GM21447 (cell line): ENCODE results near the gene TP53.

Source experiments
- ATAC-seq: cut with Tn5 transposase; IDR thresholded peaks from one replicate; pipeline ENCODE4 v1.9.1; 2021; ENCODE audit not compliant: unreplicated experiment

The TP53 gene

DNA sequence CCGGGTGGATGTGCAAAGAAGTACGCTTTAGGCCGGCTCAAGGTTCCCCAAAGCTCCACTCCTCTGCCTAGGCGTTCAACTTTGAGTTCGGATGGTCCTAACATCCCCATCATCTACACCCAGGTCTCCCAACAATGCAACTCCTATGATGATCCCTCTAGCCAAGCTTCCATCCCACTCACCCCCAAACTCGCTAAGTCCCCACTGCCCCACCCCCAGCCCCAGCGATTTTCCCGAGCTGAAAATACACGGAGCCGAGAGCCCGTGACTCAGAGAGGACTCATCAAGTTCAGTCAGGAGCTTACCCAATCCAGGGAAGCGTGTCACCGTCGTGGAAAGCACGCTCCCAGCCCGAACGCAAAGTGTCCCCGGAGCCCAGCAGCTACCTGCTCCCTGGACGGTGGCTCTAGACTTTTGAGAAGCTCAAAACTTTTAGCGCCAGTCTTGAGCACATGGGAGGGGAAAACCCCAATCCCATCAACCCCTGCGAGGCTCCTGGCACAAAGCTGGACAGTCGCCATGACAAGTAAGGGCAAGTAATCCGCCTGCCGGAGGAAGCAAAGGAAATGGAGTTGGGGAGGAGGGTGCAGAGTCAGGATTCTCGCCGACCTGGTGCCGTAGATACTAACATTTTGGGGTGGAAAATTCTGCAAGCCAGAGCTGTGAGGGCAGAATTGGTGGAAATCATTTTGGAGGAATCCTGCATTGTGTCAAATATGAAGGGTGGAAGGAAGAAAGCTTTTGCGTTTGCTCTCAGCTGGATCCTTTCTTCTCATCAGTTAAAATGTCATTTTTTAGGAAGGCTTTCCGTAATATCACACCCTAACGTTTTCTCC, at the start of gene TP53:
Gene TP53 (minus strand): TSS at position 419 of the 836 bp plus-strand sequence. CDS start 10,896 bp downstream, outside the sequence.
- ATAC-seq = no peak

DNA sequence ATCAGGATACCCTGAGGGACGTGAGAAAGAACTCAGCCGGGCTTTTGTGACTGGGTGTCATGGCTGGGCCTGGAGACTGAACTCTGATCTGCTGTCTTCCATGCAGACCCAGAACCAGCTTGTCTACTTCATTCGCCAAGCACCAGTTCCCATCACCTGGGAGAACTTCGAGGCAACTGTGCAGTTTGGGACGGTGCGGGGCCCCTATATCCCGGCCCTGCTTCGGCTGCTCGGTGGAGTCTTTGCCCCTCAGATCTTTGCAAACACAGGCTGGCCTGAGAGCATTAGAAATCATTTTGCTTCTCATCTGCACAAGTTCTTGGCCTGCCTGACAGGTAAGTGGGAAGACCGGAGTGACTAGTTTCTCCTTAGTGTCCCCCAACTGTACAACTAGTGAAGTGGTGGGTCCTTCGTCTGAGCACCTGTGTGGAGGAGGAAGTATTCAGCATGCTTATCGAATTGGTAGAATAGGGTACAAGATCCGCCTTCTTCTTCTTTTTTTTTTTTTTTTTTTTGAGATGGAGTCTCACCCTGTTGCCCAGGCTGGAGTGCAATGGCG, 45.8 kb upstream of the TP53 start:
- ATAC-seq = no peak

DNA sequence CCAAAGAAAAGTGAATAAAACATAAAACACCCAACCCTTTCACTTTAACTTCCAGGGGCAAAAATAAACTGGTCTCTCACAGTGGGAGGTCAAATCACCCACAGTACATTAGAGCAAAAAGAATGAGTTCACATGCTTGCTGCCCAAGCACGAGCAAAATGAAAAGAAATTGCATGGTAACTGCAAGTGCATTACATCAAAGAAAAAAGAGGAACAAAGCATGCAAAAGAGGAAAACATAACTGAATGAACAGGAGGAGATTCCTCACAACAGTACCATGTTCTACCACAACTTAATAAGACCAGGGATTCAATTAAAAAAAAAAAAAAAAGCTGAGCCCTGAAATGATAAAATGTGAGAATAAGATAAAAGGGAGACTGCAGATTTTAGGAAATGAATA, 42.5 kb upstream of the TP53 start:
- no peak for ATAC-seq

DNA sequence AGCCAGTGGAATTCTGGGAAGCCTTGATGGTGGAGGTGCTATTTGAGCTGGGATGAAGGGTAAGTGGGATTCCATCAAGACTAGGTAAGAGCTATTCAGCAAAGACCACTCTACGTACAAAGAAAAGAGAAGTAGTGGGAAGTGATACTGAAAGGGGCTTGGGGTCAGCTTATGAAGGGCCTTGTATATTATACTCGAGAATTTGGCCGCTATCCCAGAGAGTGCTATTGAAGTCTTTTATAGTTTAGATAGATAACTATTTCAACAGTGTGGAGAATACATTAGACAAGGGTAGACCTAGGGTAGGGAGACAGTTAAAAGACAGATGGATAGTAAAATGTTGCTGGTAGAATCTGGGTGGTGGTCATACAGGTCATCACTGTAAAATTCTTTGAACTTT, 40.6 kb upstream of the TP53 start:
- no peak for ATAC-seq

DNA sequence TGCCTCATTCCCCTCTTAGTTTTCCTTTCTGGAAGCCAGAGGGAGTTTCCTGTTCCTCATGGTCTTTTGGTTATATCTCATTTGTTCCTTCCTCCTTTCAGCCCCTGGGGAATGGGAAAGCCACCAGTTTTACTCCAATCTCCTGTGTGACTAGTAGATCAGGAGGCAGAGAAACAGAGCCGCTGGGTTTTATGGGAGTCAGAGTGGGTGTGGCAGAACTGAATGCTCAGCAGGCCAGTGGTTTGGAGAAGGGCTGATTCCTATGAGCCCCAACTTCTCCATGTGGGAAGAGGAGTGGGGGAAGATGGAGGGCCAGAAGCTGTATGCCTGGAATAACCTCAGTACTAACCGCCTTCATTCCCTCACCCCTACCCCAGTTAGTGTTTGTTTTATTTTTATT, 34.3 kb upstream of the TP53 start:
- no peak for ATAC-seq

DNA sequence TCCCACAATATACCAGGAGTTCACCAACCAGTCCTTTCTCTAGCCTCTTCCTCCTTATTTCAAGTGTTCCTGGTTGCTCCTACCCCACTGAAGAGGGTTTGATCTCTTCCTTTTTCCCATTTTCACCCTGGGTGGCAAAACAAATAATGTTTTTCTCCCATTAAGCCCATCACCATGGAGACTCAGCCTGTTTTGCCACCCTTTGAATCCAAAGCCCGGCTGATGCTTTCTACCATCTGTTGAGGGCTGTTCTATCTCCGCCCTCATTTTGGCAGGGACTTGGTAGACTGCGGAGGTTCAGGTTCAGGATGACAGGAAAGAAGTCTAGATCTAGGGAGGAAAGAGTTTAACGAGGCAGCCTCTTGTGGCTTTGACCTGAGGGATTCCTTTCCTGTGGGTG, 32.8 kb upstream of the TP53 start:
- ATAC-seq = no peak

DNA sequence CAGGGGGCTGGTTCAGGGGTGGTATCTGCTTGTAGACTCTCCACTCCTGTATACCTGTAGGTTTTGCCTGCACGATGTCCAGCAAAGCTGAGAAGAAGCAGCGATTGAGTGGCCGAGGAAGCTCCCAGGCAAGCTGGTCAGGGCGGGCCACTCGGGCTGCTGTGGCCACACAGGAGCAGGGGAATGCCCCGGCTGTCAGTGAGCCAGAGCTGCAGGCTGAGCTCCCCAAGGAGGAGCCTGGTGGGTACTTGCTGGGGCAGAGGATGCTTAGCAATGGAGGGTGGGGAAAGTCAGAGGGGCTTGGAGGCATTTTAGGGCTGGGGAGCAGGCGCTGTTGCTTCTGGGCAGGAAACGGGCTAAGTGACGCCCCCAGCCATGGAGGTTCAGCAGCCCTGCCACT, 32.4 kb upstream of the TP53 start:
- ATAC-seq = no peak

DNA sequence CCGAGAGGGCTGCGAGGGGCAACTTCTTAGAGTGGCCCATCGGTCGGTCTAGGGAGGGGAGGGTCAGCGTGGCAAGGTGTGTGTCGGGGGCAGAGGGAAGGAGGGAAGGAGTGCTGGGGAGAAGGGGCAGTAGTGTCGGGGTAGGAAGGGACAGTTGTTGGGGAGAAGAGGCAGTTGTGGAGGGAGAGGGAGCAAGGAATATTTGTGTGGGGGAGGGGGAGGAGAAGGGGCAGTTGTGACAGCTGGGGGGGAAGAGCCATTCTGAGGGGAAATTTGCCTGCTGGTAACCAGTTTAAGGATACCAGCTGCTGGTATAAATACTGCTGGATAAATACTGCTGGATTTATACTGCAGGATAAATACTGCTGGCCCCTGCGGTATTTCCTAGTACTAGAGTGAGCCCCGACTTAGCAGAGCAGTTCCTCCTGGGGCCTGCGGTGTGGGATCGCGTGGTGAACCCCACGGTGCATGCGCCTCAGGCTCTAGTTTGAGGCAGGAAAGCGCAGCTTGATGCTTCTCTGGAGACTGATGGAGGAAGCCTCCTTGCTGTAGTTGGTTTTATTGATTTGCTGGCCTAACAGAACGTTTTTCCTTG, 30.6 kb upstream of the TP53 start:
- ATAC-seq = no peak

DNA sequence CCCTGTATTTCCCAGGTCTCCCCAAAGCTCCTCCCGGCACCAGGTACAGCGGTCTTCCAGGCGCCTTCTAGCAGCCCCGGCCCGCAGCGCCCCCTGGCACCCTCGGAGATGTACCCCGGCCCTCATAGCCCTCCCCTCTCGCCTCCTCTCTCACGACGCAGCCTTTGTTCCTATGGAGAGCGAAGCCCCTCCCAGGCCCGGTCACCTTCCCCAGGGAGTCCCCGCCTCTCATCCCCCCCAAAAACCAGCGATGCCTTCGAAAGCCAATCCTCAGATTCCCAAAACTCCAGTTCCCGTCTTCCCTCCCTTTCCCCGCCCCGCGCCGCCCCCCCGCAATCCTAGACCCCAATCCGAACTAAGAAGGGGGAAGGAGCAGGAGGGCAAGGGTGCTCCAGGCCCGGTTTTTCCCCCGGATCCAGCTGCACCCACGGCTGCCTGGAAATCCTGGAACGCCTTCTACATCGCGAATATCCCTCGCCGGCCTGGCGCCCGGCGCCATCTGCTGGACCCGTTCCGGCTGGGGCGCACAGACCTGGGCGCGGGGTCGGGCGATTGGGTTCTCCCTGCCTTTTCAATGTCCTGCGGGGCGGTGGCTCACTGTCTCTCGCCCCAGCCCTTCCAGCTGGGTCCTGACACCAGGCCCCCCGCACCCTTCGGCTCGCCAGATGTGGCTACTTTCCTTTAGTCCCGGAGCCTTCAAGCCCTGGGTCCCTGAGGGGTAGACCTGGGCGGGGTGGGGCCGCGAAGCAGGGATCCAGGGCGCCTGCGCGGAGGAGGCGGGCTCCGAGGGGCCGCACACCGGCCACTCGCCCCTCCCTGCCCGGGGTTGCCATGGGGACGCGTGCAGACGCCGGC, 29.8 kb upstream of the TP53 start, which contains the start of gene DNAH2:
Gene DNAH2 (plus strand): TSS at position 844 of the 855 bp plus-strand sequence. CDS start 1,991 bp downstream, outside the sequence.
- ATAC-seq = no peak

DNA sequence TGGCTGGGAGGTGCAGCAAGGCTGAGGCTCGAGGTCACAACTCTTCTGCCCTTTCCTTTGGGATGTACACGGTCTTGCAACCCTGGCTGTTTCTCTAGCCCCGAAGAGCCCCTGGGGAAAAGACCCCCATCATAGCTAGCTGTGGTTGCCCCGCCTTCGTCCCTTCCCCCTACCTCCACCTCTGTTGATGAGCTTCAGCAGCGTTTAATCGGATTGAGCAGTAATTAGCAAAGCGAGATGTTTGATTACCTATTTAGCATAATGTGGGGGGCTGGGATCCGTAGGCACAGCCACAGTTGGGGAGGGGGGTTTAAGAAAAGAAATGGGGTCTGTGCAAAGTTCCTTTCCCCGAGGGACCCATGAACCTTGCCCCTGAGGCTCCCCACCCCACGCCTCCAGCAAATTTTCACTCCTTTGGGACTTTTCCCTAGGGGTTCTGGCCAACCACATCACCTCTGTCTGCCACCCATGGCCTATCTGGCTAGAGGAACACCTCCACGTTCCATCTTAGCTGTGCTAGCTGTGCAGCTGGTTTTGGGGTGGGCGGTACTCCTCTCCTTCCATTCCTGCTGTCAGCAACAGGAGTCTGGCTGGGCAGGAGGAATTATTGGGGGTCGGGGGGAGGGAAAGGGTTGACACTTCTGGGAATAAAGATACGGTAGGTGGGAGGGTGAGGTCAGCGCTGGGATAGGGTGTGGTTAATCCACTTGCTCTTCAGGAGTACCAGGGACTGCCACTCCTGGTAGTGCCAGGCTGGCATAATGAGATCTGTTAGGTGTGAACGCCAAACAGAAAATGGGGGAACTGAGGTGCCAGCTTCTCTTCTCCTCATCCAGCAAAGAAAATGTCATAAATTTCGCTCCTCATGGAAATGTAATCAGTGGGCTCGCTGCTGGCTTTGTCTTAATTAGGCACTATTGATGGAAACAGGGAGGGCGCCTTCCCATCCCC, 28.9 kb upstream of the TP53 start:
- ATAC-seq = no peak

DNA sequence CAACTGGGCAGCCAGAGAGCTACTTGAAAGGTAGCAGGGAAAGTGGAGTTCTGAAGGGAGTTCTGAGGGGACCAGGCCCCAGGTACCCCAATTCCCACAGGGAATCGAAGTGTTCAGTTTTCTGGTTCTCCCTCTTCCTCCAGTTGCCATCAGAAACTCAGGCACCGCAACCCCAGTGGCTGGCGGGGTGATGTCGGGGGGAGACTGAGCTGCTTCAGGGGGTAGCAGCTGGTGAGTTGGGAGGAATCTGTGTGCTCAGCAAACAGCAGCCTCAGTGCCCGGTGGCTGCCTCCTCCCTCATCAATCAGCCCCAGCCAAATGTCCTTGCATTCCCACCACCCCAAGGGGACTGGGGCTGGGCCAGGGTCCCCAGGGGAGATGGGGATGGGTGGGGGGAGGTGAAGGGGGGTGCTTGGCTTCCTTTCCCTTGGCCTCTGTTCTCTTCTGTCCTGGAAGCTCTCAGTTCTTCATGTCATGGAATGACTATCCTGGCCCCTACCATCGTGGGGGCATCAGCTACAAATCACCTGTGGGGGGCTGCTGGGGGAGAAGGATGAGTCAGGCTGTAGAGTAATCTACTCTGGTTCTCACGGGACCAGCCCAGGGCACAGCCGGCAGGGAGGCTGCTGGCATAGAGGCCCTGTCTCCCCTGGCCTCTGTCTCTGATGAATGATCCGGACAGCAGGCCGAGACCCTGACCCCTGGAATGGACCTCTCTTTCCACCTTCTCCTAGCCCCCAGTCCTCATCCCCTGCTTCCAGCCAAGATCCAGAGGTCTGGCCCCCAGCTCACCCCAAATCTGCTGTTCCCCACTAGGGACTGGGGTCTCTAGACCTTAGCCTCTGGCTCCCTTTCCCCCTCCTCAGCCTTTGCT, 27.7 kb upstream of the TP53 start:
- ATAC-seq = no peak

DNA sequence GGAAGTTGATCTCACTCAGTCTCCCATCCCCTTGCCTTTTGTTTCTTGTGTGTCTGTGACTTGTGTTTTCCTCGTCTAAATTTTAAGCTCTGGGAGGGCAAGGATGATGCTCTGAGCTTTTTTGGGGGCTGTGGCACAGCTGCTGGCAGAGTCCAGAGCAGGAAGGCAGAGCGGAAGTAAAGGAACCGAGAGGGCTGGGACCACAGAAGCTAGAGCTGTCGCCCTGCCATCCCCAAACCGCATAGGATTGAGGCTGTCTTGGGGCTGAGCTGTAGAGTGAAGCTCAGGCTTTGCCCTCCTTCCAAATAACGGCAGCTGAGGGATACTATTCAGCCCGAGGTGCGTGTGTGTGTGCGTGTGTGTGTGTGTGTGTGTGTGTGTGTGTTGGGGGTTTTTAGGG, 26.5 kb upstream of the TP53 start:
- ATAC-seq = no peak

DNA sequence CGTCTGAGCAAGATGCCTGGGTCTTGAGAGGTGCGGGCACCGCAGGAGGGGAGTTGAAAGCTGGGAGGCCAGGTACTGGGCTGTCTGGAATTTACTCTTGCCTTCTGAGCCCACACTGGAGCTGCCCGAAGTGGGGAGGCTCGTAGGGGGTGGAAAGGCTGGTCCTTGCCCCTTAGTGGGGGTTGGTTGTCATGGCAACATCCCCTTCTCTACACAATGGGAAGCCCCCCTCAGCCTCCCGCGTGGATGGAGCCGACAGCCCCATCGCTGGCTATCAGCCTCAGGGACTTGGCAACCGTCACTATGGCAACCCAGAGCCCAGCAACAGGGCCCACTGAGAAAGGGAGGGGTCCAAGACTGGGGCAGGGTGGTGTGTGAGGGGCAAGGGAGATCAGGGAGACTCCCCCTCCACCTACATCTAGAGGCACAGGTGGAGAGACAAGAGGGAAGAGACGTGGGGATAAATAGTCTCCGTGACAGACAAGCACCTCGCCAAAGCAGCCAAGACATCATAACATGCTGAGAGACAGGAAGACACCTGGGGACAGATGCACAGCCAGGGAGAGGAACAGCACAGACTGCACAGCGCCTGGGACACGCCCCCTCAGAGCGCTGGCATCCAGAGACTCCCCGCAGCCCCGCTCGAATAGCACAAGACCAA, 25.0 kb upstream of the TP53 start:
- ATAC-seq = no peak

DNA sequence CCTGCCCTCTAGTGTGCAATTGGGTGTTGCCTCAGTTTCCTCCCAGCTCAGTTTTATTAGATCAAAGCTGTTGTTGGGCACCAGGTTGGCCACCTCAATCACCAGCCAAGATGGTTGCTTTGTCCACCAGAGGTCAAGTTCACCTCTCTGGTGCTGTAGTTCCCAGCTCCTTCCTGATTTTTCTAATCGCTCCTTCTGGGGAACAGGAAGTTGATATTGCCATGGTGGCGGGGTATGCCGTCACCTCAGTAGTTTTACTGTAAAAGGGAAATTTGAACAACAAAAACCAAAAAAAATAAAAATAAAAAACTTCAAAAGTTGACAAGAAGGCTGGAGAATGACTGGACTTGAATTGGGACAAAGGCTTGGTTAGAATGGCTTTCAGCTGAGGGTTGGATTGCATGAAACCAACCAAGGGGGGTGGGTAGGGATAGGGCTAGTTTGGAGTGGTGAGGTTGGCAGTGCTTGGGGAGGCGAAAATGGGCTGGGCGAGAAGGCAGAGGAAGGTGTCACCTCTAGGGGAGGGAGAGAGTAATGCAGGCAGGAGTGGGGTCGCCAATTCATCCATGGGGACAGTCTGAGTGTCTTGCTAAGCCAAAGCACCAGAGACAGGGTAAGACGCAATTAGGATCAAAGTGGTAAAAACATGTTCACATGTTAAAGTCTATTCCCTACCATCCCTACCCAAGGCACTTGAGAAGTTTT, 23.9 kb upstream of the TP53 start:
- no peak for ATAC-seq

DNA sequence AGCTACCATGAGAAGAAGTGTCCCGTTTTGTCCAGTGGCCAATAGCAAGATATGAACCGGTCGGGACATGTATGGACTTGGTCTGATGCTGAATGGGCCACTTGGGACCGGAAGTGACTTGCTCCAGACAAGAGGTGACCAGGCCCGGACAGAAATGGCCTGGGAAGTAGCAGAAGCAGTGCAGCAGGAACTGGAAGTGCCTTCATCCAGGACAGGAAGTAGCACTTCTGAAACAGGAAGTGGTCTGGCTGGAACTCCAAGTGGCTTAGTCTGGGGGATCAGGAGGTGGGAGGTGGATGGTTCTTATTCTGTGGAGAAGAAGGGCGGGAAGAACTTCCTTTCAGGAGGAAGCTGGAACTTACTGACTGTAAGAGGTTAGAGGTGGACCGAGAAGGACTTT, 23.0 kb upstream of the TP53 start:
- no peak for ATAC-seq

DNA sequence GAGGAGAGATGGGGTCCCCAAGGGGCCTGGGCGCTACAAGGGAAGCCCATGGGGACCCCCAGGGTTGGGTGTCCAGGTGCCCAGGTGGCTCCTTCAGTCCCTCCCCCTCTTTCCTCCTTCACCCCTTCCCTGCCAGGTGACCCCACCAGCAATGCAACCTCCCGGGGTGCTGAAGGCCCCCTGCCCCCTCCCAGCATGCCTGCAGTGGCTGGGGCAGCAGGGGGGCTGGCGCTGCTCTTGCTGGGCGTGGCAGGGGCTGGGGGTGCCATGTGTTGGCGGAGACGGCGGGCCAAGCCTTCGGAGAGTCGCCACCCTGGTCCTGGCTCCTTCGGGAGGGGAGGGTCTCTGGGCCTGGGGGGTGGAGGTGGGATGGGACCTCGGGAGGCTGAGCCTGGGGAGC, 21.7 kb upstream of the TP53 start:
- ATAC-seq = no peak

DNA sequence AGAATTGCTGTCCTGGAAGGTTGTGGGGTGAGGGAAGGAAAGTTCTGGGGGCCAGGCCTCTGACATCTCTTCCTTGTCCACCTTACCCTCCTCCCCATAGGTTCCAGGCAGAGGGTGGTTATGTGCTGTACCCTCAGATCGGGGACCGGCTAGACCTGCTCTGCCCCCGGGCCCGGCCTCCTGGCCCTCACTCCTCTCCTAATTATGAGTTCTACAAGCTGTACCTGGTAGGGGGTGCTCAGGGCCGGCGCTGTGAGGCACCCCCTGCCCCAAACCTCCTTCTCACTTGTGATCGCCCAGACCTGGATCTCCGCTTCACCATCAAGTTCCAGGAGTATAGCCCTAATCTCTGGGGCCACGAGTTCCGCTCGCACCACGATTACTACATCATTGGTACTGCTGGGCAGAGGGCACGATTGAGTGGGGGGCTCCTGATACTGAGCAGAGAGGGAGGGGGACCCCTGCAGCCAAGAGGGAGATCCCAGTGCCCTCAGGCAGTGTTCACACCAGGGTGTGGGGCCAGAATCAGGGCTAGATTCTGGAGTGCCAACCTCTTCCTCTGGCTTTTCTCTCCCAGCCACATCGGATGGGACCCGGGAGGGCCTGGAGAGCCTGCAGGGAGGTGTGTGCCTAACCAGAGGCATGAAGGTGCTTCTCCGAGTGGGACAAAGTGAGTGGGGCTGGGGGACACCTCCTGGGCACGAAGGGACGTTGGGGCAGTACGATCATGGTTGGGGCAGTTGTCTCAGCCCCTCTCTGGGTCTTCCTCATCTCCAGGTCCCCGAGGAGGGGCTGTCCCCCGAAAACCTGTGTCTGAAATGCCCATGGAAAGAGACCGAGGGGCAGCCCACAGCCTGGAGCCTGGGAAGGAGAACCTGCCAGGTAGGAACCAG, 20.8 kb upstream of the TP53 start:
- ATAC-seq = no peak
